HEK293 (cell line): ENCODE results near the gene SLC10A4.
"Not testable (repeated sequence)": the region's sequence is repeated elsewhere in the genome, so short reads cannot be mapped to it uniquely, and the experiment has no call there.

Experiments
- TRIM28 ChIP-seq: IDR thresholded peaks from 2 replicates; pipeline ENCODE4 v1.6.1; 2011; ENCODE audit warnings: low read length, control low read depth, borderline replicate concordance
- ZBTB7A ChIP-seq: fragments of 450-650 bp; formaldehyde crosslinking; IDR thresholded peaks from 2 replicates; pipeline ENCODE4 v1.5.1; 2016; ENCODE audit warnings: low read depth, missing biosample characterization, missing genetic modification characterization
- ZNF398 ChIP-seq: fragments of 450-650 bp; formaldehyde crosslinking; IDR thresholded peaks from 2 replicates; pipeline ENCODE4 v1.5.1; 2017; ENCODE audit warnings: missing biosample characterization, missing genetic modification characterization
- TF ChIP-seq, protein P1 (sequence below): fragments of 450-650 bp; formaldehyde crosslinking; IDR thresholded peaks from 2 replicates; pipeline ENCODE4 v1.5.1; 2016; ENCODE audit warnings: missing biosample characterization, missing genetic modification characterization

DNA sequence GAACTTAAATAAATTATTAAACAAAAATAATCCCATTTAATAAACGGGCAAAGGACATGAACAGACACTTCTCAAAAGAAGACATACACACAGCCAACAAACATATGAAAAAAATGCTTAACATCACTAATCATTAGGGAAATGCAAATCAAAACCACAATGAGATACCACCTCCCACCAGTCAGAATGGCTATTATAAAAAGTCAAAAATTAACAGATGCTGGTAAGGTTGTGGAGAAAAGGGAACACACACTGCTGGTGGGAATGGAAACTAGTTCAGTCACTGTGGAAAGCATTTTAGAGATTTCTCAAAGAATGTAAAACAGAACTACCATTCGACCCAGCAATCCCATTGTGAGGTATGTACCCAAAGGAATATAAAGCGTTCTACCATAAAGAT, 31.5 kb upstream of the SLC10A4 start:
- not testable (repeated sequence) for TF ChIP-seq ZBTB7A; TRIM28; ZNF398 (tag by site-specific recombination)
- TF ChIP-seq, protein P1, sequence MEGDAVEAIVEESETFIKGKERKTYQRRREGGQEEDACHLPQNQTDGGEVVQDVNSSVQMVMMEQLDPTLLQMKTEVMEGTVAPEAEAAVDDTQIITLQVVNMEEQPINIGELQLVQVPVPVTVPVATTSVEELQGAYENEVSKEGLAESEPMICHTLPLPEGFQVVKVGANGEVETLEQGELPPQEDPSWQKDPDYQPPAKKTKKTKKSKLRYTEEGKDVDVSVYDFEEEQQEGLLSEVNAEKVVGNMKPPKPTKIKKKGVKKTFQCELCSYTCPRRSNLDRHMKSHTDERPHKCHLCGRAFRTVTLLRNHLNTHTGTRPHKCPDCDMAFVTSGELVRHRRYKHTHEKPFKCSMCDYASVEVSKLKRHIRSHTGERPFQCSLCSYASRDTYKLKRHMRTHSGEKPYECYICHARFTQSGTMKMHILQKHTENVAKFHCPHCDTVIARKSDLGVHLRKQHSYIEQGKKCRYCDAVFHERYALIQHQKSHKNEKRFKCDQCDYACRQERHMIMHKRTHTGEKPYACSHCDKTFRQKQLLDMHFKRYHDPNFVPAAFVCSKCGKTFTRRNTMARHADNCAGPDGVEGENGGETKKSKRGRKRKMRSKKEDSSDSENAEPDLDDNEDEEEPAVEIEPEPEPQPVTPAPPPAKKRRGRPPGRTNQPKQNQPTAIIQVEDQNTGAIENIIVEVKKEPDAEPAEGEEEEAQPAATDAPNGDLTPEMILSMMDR (tag by site-specific recombination), result not testable (repeated sequence)
